Suppressor macrophage treated with lipopolysaccharide for 1 hour (primary cell): ENCODE measurements around the gene DNAJB4.
"Not testable (repeated sequence)": the region's sequence is repeated elsewhere in the genome, so short reads cannot be mapped to it uniquely, and the experiment has no call there.

Source experiments
- DNase-seq, 3 donors: peaks; one replicate each; pipeline ENCODE4 v3.0.0-alpha.2; 2020 to 2022

Gene DNAJB4

GRCh38 chr1:78004719-78005447 is at the start of gene DNAJB4:
Gene DNAJB4 (plus strand): TSS chr1:78004939. CDS start chr1:78005111, 172 bp downstream.
- DNase-seq, result peak; percentile 92 to 99 (median 98)

GRCh38 chr1:77955709-77956108 is 49.0 kb upstream of the DNAJB4 start:
- no peak for DNase-seq

- DNase-seq, result no peak
Observed at GRCh38 chr1:77956464-77956863, 48.3 kb upstream of the DNAJB4 start.

GRCh38 chr1:77958391-77958790 is 46.3 kb upstream of the DNAJB4 start:
- no peak for DNase-seq

GRCh38 chr1:77958850-77959249 is 45.9 kb upstream of the DNAJB4 start:
- no peak for DNase-seq

- DNase-seq, result no peak
Observed at GRCh38 chr1:77961392-77961791, 43.3 kb upstream of the DNAJB4 start.

- DNase-seq, result no peak
Observed at GRCh38 chr1:77966291-77966690, 38.4 kb upstream of the DNAJB4 start.

- no peak for DNase-seq
Observed at GRCh38 chr1:77970192-77970591, 34.5 kb upstream of the DNAJB4 start.

GRCh38 chr1:77972080-77972479 is 32.7 kb upstream of the DNAJB4 start:
- DNase-seq, result no peak

GRCh38 chr1:77975386-77975785 is 29.4 kb upstream of the DNAJB4 start:
- DNase-seq, result peak in 2 of 3 donors; percentile 20 to 26

GRCh38 chr1:77975907-77976306 is 28.8 kb upstream of the DNAJB4 start:
- peak in 2 of 3 donors; percentile 29 to 30 for DNase-seq

GRCh38 chr1:77976433-77977076 is 28.2 kb upstream of the DNAJB4 start:
- DNase-seq, result no peak

- no peak for DNase-seq
Observed at GRCh38 chr1:77977989-77978292, 26.8 kb upstream of the DNAJB4 start.

- DNase-seq, result peak; percentile 87 to 92 (median 87)
Observed at GRCh38 chr1:77978293-77978968, 26.3 kb upstream of the DNAJB4 start.

- peak; percentile 97 to 100 (median 100) for DNase-seq
Observed at GRCh38 chr1:77978969-77979876, 25.5 kb upstream of the DNAJB4 start, which contains the start of gene FUBP1. Gene FUBP1 (minus strand): TSS chr1:77979072. CDS start chr1:77979004, 68 bp downstream.

GRCh38 chr1:77983352-77983996 is 21.3 kb upstream of the DNAJB4 start:
- DNase-seq, result not testable (repeated sequence)

GRCh38 chr1:77983997-77984355 is 20.8 kb upstream of the DNAJB4 start:
- DNase-seq, result no peak

- no peak for DNase-seq
Observed at GRCh38 chr1:77984629-77985028, 20.1 kb upstream of the DNAJB4 start.

GRCh38 chr1:77986810-77987209 is 17.9 kb upstream of the DNAJB4 start:
- DNase-seq, result no peak

- DNase-seq, result no peak
Observed at GRCh38 chr1:77987919-77988318, 16.8 kb upstream of the DNAJB4 start.

- DNase-seq, result no peak
Observed at GRCh38 chr1:77989744-77990143, 15.0 kb upstream of the DNAJB4 start.

GRCh38 chr1:77990629-77991204 is 14.0 kb upstream of the DNAJB4 start:
- DNase-seq, result no peak
